ENCODE measurements around the gene DCLK2.

Gene DCLK2

GRCh38 chr4:150078041-150078578, at the start of gene DCLK2:
DCLK2 (plus strand) TSS chr4:150078445; CDS start chr4:150079028, 583 bp downstream.
- no peak for DNase-seq (ENCODE audit: low read depth)

DNA sequence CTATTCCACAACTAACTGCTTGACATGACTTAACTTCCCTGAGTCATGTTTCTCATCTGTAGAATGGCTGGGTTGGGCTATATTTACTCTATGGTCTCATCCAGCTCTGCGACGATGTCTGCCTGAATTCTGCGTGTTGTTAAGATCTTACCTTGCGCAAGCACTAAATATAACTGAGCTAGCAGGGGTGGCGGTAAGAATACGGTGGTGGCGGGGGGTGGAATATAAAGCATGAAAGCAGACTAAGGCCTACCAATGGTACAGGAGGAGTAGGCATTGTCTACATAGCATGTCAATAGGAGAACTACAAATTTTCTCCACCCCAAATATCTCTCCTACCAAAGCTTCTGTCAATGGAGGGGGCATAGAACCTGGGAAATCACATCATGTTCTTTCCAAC, 45.7 kb upstream of the DCLK2 start:
- no peak for DNase-seq (ENCODE audit: low read depth)

GRCh38 chr4:150033081-150033480, 45.2 kb upstream of the DCLK2 start:
- DNase-seq (ENCODE audit: low read depth) = no peak

DNA sequence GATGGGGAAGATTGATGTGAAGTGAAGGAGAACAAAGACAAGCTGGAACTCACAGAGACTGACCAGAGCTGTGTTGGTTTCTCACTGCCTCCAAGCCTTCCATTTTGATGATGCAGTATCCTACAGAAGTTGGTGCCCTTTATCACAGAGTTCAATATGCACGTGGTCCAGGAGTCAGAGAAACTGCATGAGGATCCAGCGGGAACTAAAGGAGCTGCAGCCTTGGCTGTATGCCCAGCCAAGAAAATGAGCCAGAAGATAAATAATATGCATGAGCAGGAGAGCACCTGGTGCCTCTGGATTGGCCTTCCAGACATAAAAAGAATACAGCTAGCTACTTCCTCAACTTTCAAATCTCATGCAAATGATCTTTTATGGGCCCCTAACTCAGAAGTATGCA, 44.3 kb upstream of the DCLK2 start:
- DNase-seq (ENCODE audit: low read depth) = no peak

DNA sequence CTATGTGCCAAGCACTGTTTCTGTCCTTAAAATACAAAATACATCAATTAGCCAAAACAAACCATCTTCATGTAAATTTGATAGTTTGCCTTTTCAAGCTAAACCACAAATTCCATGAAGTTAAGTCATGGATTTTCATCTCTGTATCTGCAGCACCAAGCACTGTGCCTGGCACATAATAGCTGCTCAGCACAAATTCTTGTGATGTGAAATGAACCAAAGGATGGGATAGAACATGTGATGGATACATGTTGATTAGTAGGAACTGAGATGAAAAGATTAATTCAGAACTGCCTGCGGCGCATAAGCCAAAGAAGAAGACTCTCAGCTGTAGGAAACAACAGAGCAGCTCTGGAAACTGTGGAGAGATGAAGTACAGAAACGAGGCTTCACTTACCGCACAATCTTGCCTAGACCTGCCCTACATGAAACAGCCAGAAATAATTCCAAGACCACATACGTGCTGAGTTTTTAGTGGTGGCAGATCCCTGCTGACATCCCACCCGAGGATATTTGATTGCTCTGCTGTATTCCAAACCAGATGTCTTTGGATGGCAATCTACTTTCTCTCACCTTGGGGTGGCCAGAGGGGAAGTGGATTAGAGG, 40.9 kb upstream of the DCLK2 start:
- no peak for DNase-seq (ENCODE audit: low read depth)

DNA sequence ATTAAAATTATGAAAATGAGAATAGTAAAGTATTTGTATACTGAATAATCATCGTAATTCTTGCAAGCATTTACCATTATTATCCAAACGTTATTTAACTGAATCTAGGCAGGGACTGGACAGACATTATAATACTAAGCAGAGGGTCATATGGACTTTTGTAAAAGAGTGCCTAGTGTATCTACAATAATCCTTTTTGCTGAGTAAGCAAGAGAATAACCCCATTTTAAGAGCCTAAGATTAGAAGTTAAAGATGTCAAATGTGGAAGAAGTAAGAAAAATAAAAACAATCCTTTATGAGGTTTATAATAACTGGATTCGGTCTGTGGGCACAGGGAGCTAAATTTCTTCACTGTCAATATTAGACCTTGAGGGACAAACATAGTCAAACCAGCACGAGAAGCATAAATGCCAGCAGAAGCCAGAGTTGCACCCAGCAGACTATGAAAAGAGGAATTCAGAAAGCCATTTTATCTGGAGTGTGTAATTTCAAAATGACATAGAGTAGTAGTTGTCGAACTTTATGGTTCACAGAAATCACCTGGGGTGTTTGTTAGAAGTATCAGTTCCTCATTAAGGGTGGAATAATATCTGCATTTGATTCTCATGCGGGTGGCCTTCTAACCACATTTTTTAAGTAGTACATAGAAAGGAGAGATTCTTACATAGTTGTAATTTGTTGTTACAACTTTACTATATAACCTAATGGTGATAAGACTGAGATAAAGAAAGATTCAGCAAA, 39.7 kb upstream of the DCLK2 start:
- no peak for DNase-seq (ENCODE audit: low read depth)

DNA sequence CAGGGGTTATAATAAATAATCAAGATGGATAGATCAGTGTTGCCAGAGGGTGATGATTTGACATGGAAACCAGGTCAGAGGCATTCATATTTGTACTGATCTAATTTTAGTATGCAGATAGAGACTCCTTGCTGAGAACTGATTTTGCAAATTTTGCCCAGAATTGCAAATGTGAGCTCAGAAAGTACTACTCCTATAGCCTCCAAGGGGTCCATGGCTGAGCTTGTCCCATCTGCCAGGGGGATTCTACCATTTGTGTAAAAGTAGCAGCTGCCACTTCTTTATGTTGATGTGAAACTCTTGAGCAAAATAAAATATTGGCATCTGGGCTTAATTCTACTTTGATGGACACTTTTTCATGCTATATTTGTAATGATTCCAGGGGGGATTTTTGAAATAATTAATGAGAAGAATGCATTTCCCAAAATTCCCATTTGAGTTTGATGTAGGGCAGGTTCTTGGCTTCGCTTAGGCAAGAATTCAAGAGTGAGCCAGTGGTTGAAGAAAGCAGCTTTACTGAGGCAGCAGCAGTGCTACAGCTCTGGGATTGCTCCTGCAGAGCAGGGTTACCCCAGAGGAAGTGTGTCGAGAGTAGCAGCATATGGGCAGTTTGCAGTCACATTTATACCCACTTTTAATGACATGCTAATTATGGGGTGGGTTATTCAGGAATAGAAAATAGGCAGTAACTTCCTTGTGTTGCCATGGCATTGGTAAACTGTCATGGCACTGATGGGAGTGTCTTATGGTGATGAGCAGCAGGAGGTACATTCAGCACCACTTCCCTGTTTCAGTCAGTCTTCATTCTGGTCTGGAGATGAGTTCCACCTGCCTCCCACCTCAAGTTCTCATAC, 38.7 kb upstream of the DCLK2 start:
- no peak for DNase-seq (ENCODE audit: low read depth)

DNA sequence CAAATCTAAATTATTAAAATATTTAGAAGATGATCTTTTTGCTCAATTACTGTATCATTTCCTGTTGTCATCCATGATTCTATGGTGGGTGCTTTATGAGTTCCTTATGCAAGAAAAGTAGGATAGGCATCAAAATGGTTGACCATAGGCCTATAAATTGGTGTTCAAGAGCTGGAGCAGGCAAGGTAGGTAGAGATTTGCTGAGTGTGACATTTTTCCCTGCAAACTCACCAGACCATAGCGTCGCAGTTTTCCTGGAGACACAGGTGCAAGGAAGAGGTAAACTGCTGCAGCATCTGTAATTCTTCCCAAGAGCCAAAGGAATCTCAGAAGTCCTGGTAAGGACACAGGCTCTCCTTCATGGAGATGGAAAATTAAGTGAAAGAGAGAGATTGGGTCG, 33.7 kb upstream of the DCLK2 start:
- DNase-seq (ENCODE audit: low read depth) = no peak

DNA sequence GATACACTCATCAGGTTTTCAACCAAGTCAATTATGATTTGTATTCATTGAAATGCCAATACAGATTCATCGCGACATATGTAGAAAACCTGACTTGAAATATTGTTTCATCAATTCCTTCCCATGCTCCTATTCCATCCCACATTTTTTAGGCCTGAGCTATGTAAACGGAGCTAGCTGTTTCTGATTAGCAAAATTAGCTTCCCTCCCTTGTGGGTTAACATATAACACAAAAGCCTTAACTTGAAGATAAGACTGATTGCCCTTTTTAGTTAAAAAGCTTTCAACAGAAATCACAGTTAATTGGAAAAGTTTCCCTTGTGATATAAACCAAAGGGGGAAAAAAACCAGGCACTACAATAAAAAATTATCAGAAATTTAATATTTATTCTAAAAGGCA, 32.8 kb upstream of the DCLK2 start:
- DNase-seq (ENCODE audit: low read depth) = no peak

DNA sequence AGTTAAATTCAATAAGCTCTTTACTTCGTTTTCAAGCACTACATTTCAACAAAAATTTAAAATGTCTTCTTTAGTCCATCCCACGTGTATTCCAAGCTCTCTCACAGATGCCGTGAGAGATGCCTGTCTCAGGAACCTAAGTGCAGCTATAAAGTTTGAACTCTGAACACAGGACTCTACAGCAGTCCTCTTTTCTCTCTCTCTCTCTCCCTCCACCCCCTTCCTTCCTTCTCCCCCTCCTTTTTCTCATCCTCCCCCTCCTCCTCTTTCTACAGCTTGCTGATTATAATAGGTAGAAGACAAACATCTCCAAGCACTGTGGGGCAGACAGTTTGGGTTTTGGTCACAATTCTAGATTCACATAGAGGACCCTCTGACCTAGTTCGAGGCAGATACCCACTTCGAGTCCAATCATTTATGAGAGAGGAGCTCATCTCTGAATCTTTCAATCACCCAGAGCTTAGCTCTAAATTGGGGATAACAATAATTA, 31.5 kb upstream of the DCLK2 start:
- no peak for DNase-seq (ENCODE audit: low read depth)

GRCh38 chr4:150047546-150047945, 30.7 kb upstream of the DCLK2 start:
- DNase-seq (ENCODE audit: low read depth) = no peak

- DNase-seq (ENCODE audit: low read depth) = no peak
Measured at GRCh38 chr4:150049682-150050081, 28.6 kb upstream of the DCLK2 start.

GRCh38 chr4:150050566-150050965, 27.7 kb upstream of the DCLK2 start:
- no peak for DNase-seq (ENCODE audit: low read depth)

DNA sequence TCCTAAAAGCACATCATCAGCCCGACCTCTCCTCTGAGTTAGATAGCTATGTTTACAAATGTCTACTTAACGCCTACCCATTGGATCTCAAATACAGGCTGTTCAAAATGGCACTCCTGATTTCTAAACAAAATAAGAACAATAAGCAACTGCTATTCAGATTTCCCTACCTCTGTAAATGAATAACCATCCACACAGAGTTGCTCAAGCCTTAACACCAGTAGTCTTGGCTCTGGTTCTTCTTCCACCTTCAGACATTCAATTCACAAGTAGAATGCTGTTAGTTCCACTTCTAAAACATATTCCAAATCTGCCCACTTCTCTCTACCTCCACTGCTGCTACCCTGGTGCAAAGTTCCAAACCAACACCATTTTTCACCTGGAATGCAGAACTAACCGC, 27.1 kb upstream of the DCLK2 start:
- DNase-seq (ENCODE audit: low read depth) = no peak

DNA sequence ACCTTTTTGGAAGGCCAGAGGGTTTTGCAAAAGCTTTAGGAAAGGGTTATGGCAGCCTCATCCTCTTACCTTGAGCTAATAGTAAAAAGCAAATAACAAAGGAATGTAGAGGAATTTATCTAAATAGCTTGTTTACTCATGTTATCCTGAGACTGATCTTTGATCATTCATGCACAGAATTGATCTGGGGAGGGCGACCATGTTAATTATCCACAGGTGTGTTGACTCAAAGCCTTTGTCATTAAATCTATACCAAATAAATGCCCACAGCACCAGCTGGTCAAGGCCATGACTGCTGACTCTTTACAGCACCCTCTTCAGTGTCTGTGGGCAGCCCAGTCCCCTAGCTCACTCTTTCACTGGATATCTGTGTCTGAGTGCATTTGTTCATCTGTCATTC, 22.8 kb upstream of the DCLK2 start:
- no peak for DNase-seq (ENCODE audit: low read depth)

GRCh38 chr4:150056569-150056968, 21.7 kb upstream of the DCLK2 start:
- no peak for DNase-seq (ENCODE audit: low read depth)

- no peak for DNase-seq (ENCODE audit: low read depth)
Measured at GRCh38 chr4:150061086-150061776, 17.0 kb upstream of the DCLK2 start.

- no peak for DNase-seq (ENCODE audit: low read depth)
Measured at GRCh38 chr4:150063128-150063527, 15.1 kb upstream of the DCLK2 start.

DNA sequence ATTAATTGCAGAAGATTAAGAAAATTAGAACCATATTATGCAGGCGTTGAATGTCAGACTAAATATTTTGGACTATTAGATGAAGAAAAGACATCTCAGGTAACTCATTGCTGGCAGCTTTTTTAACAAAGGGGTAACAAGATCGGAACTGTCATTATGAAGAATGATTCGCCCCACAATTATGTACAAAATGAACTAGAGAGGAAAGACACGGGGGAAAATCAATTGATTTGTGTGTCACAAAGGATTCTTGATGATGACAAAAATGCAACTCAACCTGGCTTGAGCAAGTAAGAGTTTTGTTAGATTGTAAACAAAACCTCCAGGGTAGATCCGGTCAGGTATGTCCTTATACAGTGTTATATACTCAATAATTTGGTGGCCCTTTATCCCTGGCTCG, 12.5 kb upstream of the DCLK2 start:
- DNase-seq (ENCODE audit: low read depth) = no peak

DNA sequence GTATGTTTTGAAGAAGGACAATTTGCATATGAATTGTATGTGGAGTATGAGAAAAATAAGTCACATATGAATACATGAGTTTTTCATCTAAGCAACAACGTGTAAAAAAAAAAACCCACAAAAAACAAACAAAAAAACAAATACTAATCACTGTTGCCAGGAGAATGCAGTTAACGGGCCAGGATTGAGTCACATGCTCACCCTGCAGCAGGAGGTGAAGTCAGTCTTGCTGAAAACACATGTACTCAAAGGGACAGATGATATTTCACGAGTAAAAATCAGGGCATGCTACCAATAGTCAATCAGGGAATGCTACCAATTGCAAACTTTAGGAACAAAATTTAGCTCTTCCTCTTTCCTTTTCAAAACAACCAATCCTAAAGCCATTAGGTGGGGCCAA, 10.4 kb upstream of the DCLK2 start:
- DNase-seq (ENCODE audit: low read depth) = no peak

DNA sequence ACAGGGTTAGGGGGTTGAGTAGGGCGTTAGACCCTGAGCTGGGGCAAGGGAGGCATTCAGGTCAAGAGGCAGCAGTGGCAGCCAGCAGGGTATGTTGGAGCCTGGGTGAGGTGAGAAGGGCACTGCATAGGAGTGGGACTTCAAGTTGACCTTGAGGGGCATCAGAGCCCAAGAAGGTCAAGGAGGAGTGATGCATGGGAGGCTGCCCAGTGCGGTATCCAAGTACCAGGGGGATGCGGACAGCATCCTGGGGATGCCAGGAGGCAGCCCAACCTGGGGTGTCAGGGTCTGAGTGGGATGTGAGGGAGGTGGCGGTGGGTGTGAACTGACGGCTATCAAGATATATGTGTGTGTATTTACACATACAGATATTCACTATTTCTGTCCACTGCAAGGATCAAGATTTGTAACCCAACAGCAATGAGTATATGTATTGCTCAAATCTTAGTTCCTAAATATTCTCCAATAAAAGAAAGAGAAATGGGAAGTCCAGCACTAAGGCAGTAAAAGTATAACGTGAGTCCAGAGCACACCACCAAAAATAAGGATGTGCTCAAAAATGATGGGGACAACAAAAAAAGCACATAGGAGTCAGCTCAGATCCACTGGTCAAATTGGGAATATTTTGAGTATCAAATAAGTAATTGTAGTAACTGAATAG, 9.8 kb upstream of the DCLK2 start:
- DNase-seq (ENCODE audit: low read depth) = no peak

Data from non-pigmented ciliary epithelial cell (primary cell).